MCF 10A (cell line): ENCODE results near the gene DIAPH1. TPM values are rescaled to one million over a fixed set of nuclear protein-coding genes. Genes with fewer than 3 reads are reported as not detected.

ENCODE experiments used
- BruUV-seq: library from RNA; stranded (reverse); fragments of 400-500 nt; replicated peaks from 2 replicates; lab custom pipeline; 2021; lab: Mats Ljungman, UMichigan
- CTCF ChIA-PET: fragments of 300-600 bp; sonication (Branson Sonifier 250); formaldehyde crosslinking; extraction: SDS; loops from one replicate; lab custom pipeline; 2021; ENCODE audit warnings: antibody characterized with exemption, inconsistent platforms; lab: Yijun Ruan, JAX
- POLR2A ChIA-PET: fragments of 300-600, 350-650 bp; sonication (Branson Sonifier 250); formaldehyde crosslinking; extraction: SDS; loops from one replicate; lab custom pipeline; 2020; ENCODE audit warnings: antibody characterized with exemption, inconsistent platforms; lab: Yijun Ruan, JAX
- DNase-seq: peaks from one replicate; pipeline ENCODE4 v3.0.0-alpha.2; 2018; ENCODE audit not compliant: unreplicated experiment
- H3K27ac Mint-ChIP-seq: one replicate; pipeline ENCODE4 v1.8.0; 2022; ENCODE audit warnings: mild to moderate bottlenecking, low read depth, mixed read lengths; ENCODE audit not compliant: unreplicated experiment
- H3K27me3 Mint-ChIP-seq: one replicate; pipeline ENCODE4 v1.8.0; 2022; ENCODE audit warnings: mixed read lengths; ENCODE audit not compliant: insufficient read depth, unreplicated experiment
- H3K36me3 Mint-ChIP-seq: one replicate; pipeline ENCODE4 v1.8.0; 2022; ENCODE audit warnings: mild to moderate bottlenecking, moderate library complexity, mixed read lengths; ENCODE audit not compliant: insufficient read depth, unreplicated experiment
- H3K4me1 Mint-ChIP-seq: one replicate; pipeline ENCODE4 v1.8.0; 2022; ENCODE audit warnings: mixed read lengths; ENCODE audit not compliant: insufficient read depth, unreplicated experiment
- H3K4me3 Mint-ChIP-seq: one replicate; pipeline ENCODE4 v1.8.0; 2022; ENCODE audit warnings: mild to moderate bottlenecking, moderate library complexity, mixed read lengths; ENCODE audit not compliant: unreplicated experiment
- H3K9me3 Mint-ChIP-seq: one replicate; pipeline ENCODE4 v1.8.0; 2022; ENCODE audit warnings: mixed read lengths; ENCODE audit not compliant: unreplicated experiment
- intact Hi-C: fragments of 100-400 bp; cut with micrococcal nuclease; formaldehyde crosslinking; loops from 2 replicates; pipeline ENCODE4 v1.14.1; 2022
- total RNA-seq: library from RNA; stranded (reverse); gene quantifications from 2 replicates; pipeline ENCODE4 v1.2.3, GENCODE V29; 2022
- TF ChIP-seq, protein P1 (sequence below): fragments of 200-600 bp; IDR thresholded peaks from one replicate; pipeline ENCODE4 v1.8.0; 2022; ENCODE audit warnings: antibody characterized with exemption, mild to moderate bottlenecking; ENCODE audit not compliant: unreplicated experiment

The DIAPH1 gene
- total RNA-seq, 1 experiment from 2014 or later: 228 TPM

DNA sequence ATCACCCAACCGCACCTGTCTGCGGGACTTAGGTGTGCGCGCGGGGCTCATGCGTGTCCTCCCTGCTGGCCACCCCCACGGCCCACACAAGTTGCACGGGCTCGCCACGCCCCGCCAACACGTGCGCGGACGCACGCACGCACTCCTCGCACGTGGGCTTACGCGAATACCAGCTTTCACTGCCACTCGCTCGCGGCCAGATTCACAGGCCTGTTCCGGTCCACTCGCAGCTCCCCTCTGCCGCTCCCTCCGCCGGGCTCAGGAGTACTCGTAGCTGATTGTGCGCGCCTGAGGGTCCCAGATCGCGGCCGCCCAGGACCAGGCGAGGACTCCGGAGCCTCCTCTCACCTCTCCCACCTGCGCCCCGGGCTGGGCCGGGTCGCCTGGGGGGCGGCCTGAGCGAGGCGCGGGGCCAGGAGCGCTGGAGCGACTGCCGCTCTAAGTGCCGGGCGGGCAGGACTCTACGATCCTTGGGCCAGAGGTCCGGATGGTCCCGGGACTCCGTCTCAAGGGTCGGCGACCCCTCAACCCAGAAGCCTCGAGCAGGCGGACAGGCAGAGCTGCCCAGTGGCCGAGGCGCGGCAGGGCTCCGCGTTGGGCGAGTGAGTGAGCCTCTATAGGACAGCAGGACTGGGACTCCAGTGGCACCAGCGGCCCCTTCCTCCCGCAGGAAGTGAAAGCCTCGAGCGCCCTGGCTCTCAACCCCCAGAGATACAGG is 126.5 kb downstream of the DIAPH1 start:
- BruUV-seq: no TSS peak
- TF ChIP-seq, protein P1, sequence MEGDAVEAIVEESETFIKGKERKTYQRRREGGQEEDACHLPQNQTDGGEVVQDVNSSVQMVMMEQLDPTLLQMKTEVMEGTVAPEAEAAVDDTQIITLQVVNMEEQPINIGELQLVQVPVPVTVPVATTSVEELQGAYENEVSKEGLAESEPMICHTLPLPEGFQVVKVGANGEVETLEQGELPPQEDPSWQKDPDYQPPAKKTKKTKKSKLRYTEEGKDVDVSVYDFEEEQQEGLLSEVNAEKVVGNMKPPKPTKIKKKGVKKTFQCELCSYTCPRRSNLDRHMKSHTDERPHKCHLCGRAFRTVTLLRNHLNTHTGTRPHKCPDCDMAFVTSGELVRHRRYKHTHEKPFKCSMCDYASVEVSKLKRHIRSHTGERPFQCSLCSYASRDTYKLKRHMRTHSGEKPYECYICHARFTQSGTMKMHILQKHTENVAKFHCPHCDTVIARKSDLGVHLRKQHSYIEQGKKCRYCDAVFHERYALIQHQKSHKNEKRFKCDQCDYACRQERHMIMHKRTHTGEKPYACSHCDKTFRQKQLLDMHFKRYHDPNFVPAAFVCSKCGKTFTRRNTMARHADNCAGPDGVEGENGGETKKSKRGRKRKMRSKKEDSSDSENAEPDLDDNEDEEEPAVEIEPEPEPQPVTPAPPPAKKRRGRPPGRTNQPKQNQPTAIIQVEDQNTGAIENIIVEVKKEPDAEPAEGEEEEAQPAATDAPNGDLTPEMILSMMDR: no peak
- DNase-seq: no peak
- Mint-ChIP-seq H3K4me3 (no peak overlapping the region), H3K27me3 (no peaks in the 10 kb centered on the region), H3K9me3 (no peaks in the 10 kb centered on the region), H3K27ac (no peak overlapping the region), H3K4me1 (peaks cover 9% of the 10 kb centered on the region), H3K36me3 (peaks cover 11% of the 10 kb centered on the region)
- POLR2A ChIA-PET: no interaction called here
- intact Hi-C loops: no loop called here
- CTCF ChIA-PET: interaction anchor here (0.5 to 1.7 kb wide), 4 partner anchors 14 to 35 kb away, joined by 4 to 6 read pairs (median 4); partner anchors contain the start of gene PCDHGC3

DNA sequence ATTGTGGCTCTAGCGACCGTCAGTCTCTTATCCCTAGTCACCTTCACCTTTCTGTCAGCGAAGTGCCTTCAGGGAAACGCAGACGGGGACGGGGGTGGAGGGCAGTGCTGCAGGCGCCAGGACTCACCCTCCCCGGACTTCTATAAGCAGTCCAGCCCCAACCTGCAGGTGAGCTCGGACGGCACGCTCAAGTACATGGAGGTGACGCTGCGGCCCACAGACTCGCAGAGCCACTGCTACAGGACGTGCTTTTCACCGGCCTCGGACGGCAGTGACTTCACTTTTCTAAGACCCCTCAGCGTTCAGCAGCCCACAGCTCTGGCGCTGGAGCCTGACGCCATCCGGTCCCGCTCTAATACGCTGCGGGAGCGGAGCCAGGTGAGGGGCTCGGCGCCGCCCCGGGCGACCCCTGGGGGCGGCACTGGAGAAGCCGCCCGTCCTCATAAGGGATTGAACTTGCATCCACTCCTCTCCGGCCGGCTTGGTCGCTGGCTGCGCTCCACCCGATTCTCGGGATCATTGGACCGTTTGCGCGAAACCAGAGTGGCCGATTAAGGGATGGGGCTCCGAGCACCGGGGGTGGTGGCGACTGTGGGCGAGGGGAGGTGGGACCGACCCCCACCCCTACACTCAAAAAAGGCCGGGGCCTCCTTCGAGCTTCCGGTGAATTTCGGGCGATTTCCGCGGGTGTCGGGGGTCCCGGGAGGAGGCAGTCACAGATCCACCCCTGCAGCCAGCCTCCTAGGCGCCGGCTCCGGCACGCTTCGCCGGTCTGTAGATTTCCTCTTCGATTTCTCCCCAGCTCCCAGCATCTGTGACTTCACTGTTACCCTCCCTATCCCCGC is 127.3 kb downstream of the DIAPH1 start:
- no peaks in the 10 kb centered on the region for H3K27me3 Mint-ChIP-seq
- H3K4me1 Mint-ChIP-seq: peaks cover 9% of the 10 kb centered on the region
- H3K4me3 Mint-ChIP-seq: no peak overlapping the region
- no peaks in the 10 kb centered on the region for H3K9me3 Mint-ChIP-seq
- ChIA-PET CTCF (interaction anchor here (1.6 to 1.7 kb wide), 2 partner anchors 16 to 21 kb away, joined by 4 to 6 read pairs; partner anchors contain the start of gene PCDHGC3), POLR2A (no interaction called here)
- BruUV-seq: no TSS peak
- H3K27ac Mint-ChIP-seq: no peak overlapping the region
- intact Hi-C loops: no loop called here
- H3K36me3 Mint-ChIP-seq: peaks cover 11% of the 10 kb centered on the region
- TF ChIP-seq, protein P1: no peak
- DNase-seq: no peak

DNA sequence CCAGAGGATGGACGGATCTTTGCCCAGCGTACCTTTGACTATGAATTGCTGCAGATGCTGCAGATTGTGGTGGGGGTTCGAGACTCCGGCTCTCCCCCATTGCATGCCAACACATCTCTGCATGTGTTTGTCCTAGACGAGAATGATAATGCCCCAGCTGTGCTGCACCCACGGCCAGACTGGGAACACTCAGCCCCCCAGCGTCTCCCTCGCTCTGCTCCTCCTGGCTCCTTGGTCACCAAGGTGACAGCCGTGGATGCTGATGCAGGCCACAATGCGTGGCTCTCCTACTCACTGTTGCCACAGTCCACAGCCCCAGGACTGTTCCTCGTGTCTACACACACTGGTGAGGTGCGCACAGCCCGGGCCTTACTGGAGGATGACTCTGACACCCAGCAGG is 128.0 kb downstream of the DIAPH1 start:
- ChIA-PET CTCF (interaction anchor here (0.6 to 1.7 kb wide), 3 partner anchors 15 to 178 kb away, joined by 3 to 6 read pairs (median 3); partner anchors contain the start of gene PCDHGC3), POLR2A (no interaction called here)
- Mint-ChIP-seq H3K4me3 (no peak overlapping the region), H3K27ac (no peak overlapping the region), H3K27me3 (no peaks in the 10 kb centered on the region), H3K9me3 (no peaks in the 10 kb centered on the region), H3K4me1 (peaks cover 9% of the 10 kb centered on the region), H3K36me3 (peaks cover 11% of the 10 kb centered on the region)
- no peak for DNase-seq
- intact Hi-C loops: no loop called here
- TF ChIP-seq, protein P1: no peak
- BruUV-seq: no TSS peak

DNA sequence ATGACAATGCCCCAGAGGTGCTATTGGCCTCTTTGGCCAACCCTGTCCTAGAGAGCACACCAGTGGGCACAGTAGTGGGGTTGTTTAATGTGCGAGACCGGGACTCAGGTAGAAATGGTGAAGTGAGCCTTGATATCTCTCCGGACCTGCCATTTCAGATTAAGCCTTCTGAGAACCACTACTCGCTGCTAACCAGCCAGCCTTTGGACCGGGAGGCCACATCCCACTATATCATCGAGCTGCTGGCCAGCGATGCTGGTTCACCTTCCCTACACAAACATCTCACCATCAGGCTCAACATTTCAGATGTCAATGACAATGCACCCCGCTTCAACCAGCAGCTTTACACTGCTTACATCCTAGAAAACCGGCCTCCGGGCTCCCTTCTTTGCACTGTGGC is 128.5 kb downstream of the DIAPH1 start:
- BruUV-seq: no TSS peak
- POLR2A ChIA-PET: interaction anchor here (2.1 kb wide), 1 partner anchor 19 kb away, joined by 7 read pairs; no protein-coding TSS in a partner anchor
- Mint-ChIP-seq H3K27ac (no peak overlapping the region), H3K4me1 (peaks cover 9% of the 10 kb centered on the region), H3K36me3 (peaks cover 7% of the 10 kb centered on the region), H3K4me3 (no peak overlapping the region), H3K27me3 (no peaks in the 10 kb centered on the region), H3K9me3 (no peaks in the 10 kb centered on the region)
- no peak for DNase-seq
- TF ChIP-seq, protein P1: no peak
- intact Hi-C loops: no loop called here
- CTCF ChIA-PET: interaction anchor here (0.6 to 0.7 kb wide), 2 partner anchors 109 to 177 kb away, joined by 3 read pairs; no protein-coding TSS in a partner anchor
